Measurements from ENCODE around the gene GDI2. TPM values are rescaled to one million over a fixed set of nuclear protein-coding genes. Genes with fewer than 3 reads are reported as not detected.
A peak's percentile ranks its signal among the peaks of the same experiment; 100 is the strongest.
"Not testable (repeated sequence)": the region's sequence is repeated elsewhere in the genome, so short reads cannot be mapped to it uniquely, and the experiment has no call there.

GDI2 gene
- total RNA-seq, 1 donor from 2014 or later, result 174 TPM

DNA sequence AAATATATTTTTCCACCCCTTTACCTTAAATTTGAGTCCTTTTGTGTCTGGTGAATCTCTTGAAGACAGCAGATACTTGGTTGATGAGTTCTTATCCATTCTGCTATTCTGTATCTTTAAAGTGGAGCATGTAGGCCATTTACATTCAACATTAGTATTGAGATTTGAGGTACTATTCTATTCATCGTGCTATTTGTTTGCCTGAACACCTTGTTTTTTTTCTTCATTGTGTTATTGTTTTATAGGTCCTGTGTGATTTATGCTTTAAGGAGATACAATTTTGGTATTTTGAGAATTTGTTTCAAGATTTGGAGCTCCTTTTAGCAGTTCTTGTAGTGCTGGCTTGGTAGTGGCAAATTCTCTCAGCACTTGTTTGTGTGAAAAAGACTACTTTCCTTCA lies 29.9 kb downstream of the GDI2 start:
- Histone ChIP-seq H3K9me3 (no peaks in the 10 kb centered on the region), H3K27me3 (no peaks in the 10 kb centered on the region), H3K4me1 (no peaks in the 10 kb centered on the region), H3K4me3 (no peak overlapping the region), H3K27ac (no peak overlapping the region), H3K36me3 (peaks cover 4 to 50% of the 10 kb centered on the region in 2 donors)
- intact Hi-C loops (cut with DNase I), result no loop called here
- TF ChIP-seq POLR2A (IDR thresholded peaks at IDR 0.05), result no peak
- TF ChIP-seq, protein P1, sequence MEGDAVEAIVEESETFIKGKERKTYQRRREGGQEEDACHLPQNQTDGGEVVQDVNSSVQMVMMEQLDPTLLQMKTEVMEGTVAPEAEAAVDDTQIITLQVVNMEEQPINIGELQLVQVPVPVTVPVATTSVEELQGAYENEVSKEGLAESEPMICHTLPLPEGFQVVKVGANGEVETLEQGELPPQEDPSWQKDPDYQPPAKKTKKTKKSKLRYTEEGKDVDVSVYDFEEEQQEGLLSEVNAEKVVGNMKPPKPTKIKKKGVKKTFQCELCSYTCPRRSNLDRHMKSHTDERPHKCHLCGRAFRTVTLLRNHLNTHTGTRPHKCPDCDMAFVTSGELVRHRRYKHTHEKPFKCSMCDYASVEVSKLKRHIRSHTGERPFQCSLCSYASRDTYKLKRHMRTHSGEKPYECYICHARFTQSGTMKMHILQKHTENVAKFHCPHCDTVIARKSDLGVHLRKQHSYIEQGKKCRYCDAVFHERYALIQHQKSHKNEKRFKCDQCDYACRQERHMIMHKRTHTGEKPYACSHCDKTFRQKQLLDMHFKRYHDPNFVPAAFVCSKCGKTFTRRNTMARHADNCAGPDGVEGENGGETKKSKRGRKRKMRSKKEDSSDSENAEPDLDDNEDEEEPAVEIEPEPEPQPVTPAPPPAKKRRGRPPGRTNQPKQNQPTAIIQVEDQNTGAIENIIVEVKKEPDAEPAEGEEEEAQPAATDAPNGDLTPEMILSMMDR (IDR thresholded peaks at IDR 0.05), result no peak
- no peak for TF ChIP-seq POLR2AphosphoS5 (IDR thresholded peaks at IDR 0.05; ENCODE audit: insufficient read depth in 1 of 2, low read depth in 1 of 2)
- DNase-seq (ENCODE audit: extremely low spot score in 2 of 2), result no peak

DNA sequence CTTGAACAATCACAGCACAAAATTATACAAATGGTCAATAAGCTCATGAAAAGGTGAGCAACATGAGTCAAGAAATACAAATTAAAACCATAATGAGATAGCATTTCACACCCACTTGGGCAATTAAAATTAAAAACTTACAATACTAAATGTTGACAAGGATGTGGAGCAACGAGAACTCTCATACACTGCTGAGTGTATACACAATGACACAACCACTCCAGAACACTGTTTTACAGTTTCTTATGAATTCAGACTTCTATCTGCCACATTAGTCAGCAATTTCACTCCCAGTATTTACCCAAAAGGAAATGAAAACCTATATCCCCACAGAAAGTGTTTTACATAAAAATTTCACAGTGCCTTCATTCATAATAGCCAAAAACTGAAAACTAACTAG lies 31.1 kb downstream of the GDI2 start:
- Histone ChIP-seq H3K4me1 (peaks cover 6% of the 10 kb centered on the region), H3K4me3 (no peak overlapping the region), H3K27me3 (no peaks in the 10 kb centered on the region), H3K9me3 (no peaks in the 10 kb centered on the region), H3K36me3 (peaks cover 4 to 43% of the 10 kb centered on the region in 2 donors), H3K27ac (no peak overlapping the region)
- TF ChIP-seq, protein P1 (IDR thresholded peaks at IDR 0.05), result no peak
- no peak for TF ChIP-seq POLR2AphosphoS5 (IDR thresholded peaks at IDR 0.05; ENCODE audit: insufficient read depth in 1 of 2, low read depth in 1 of 2)
- no peak for TF ChIP-seq POLR2A (IDR thresholded peaks at IDR 0.05)
- no peak for DNase-seq (ENCODE audit: extremely low spot score in 2 of 2)
- intact Hi-C loops (cut with DNase I), result no loop called here

DNA sequence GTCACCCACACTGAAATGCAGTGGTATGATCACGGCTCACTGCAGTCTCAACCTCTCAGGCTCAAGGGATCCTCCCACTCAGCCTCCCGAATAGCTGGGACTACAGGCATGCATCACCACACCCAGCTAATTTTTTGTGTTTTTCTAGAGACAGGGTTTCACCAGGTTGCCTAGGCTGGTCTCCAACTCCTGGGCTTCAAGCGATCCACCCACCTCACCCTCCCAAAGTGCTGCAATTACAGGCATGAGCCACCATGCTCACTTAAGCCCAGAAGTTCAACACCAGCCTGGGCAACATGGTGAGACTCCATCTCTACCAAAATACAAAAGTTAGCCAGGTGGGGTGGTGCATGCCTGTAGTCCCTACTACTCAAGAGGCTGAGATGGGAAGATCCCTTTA lies 33.5 kb downstream of the GDI2 start:
- no peak for DNase-seq (ENCODE audit: extremely low spot score in 2 of 2)
- no peak overlapping the region for H3K4me3 ChIP-seq
- TF ChIP-seq POLR2AphosphoS5 (IDR thresholded peaks at IDR 0.05; ENCODE audit: insufficient read depth in 1 of 2, low read depth in 1 of 2), result no peak
- TF ChIP-seq POLR2A (IDR thresholded peaks at IDR 0.05), result no peak
- TF ChIP-seq, protein P1 (IDR thresholded peaks at IDR 0.05), result no peak
- H3K27me3 ChIP-seq, result no peaks in the 10 kb centered on the region
- H3K4me1 ChIP-seq, result peaks cover 26% of the 10 kb centered on the region
- H3K27ac ChIP-seq, result no peak overlapping the region
- no peaks in the 10 kb centered on the region for H3K9me3 ChIP-seq
- intact Hi-C loops (cut with DNase I), result no loop called here
- H3K36me3 ChIP-seq, result peaks cover 4 to 30% of the 10 kb centered on the region in 2 donors

DNA sequence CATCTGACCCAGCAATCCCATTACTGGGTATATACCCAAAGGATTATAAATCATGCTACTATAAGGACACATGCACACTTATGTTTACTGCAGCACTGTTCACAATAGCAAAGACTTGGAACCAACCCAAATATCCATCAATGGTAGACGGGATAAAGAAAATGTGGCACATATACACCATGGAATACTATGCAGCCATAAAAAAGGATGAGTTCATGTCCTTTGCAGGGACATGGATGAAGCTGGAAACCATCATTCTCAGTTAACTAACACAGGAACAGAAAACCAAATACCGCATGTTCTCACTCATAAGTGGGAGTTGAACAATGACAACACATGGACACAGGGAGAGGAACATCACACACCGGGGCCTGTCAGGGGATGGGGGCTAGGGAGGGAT lies 35.5 kb downstream of the GDI2 start:
- peaks cover 26% of the 10 kb centered on the region for H3K4me1 ChIP-seq
- H3K27ac ChIP-seq; intact Hi-C loops (cut with DNase I); H3K4me3 ChIP-seq; H3K27me3 ChIP-seq; H3K9me3 ChIP-seq; DNase-seq (ENCODE audit: extremely low spot score in 2 of 2): not testable (repeated sequence)
- peaks cover 0 to 10% of the 10 kb centered on the region in 2 donors for H3K36me3 ChIP-seq

DNA sequence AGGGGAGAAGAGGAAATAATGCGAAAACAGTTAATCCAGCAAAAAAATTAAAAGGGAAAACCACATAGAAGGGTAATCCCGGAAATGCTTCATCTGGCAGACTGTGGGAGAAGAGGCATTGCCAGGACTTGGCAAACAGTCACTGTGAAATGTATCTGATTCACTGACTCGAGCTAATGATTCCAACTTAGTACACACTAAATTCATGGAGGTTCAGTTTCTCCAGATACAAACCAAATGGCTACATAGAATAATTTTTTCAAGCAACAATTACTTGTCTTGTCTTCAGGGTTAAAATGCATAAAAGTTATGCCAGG lies 36.4 kb downstream of the GDI2 start:
- Histone ChIP-seq H3K36me3 (peaks cover 0 to 6% of the 10 kb centered on the region in 2 donors), H3K4me1 (peaks cover 26% of the 10 kb centered on the region), H3K9me3 (no peaks in the 10 kb centered on the region), H3K4me3 (no peak overlapping the region), H3K27ac (peak overlapping the region; percentile 46), H3K27me3 (no peaks in the 10 kb centered on the region)
- TF ChIP-seq POLR2AphosphoS5 (IDR thresholded peaks at IDR 0.05; ENCODE audit: insufficient read depth in 1 of 2, low read depth in 1 of 2), result no peak
- no peak for TF ChIP-seq POLR2A (IDR thresholded peaks at IDR 0.05)
- TF ChIP-seq, protein P1 (IDR thresholded peaks at IDR 0.05), result no peak
- no peak for DNase-seq (ENCODE audit: extremely low spot score in 2 of 2)
- intact Hi-C loops (cut with DNase I), result no loop called here
